Measurements from ENCODE around the gene MELTF.

MELTF gene

DNA sequence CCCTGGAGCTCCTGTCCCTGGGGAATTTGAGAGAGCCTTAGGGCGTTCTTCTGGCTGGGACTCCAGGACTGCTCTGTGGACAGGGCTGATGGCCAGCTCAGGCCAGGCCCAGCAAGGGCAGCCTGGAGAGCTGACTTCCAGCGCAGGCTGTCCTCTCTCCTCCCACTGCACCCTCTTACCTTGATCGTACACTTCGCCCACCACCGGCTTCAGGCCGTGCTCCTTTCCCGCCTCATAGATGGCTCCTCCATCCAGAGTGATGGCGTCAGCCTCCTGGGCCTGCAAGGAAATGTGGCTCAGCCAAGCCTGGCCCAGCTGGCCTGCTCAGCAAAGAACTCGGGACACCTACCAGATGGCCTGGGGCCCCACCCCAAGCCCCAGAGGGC is 3.1 kb downstream of the MELTF start:
- DNase-seq (ENCODE audit: low spot score) = no peak
- ChIA-PET CTCF (no interaction called here), POLR2A (ENCODE audit: low non-redundant PET) (no interaction called here)
- peak overlapping the region; percentile 8; the same call in 1 of the 2 replicates for H3K27ac ChIP-seq
- TF ChIP-seq, protein P1, sequence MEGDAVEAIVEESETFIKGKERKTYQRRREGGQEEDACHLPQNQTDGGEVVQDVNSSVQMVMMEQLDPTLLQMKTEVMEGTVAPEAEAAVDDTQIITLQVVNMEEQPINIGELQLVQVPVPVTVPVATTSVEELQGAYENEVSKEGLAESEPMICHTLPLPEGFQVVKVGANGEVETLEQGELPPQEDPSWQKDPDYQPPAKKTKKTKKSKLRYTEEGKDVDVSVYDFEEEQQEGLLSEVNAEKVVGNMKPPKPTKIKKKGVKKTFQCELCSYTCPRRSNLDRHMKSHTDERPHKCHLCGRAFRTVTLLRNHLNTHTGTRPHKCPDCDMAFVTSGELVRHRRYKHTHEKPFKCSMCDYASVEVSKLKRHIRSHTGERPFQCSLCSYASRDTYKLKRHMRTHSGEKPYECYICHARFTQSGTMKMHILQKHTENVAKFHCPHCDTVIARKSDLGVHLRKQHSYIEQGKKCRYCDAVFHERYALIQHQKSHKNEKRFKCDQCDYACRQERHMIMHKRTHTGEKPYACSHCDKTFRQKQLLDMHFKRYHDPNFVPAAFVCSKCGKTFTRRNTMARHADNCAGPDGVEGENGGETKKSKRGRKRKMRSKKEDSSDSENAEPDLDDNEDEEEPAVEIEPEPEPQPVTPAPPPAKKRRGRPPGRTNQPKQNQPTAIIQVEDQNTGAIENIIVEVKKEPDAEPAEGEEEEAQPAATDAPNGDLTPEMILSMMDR (conservative IDR thresholded peaks at IDR 0.05; ENCODE audit: low read depth) = no peak

DNA sequence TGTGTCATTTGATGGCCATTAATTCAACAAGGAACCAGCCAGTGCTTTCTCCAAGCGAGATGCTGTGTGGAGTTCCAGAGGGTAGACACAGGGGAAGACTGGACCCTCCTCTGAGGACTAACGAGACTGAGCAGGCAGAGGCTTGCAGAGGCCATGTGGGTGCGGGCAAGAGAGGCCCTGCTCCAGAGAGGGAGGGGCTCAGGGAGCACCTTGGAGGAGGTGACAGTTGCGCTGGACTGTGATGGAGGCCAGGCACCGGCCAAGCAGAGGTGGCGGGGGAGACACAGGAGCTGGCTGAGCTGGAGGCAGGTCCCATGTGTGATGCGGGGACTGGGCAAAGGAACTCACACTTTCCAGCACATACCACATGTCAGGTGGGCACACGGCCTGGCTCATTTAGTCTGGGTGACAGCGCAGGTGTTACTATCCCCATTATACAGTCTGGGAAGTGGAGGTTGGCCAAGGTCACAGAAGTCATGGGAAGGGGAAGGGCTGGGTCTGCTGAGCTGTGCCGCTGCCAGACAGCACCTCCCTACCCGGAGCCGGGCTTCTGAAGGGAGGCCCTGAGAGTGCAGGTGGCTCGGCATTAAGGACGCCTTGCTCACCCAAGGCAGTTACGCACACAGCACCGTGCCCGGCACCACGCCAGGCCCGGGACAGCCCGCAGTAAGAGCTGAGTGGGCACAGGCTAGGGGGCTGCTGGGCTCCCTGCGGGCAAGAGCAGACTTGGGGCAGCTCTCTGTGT is 3.7 kb downstream of the MELTF start:
- no peak for DNase-seq (ENCODE audit: low spot score)
- POLR2A ChIA-PET (ENCODE audit: low non-redundant PET) = no interaction called here
- H3K27ac ChIP-seq = no peak overlapping the region
- TF ChIP-seq, protein P1 (conservative IDR thresholded peaks at IDR 0.05; ENCODE audit: low read depth) = no peak
- CTCF ChIA-PET = no interaction called here

- TF ChIP-seq, protein P1 (conservative IDR thresholded peaks at IDR 0.05; ENCODE audit: low read depth) = no peak
- DNase-seq (ENCODE audit: low spot score) = no peak
- no peak overlapping the region for H3K27ac ChIP-seq
- CTCF ChIA-PET = no interaction called here
- POLR2A ChIA-PET (ENCODE audit: low non-redundant PET) = no interaction called here
These were observed 4.5 kb downstream of the MELTF start for GRCh38 chr3:197024881-197025735.

DNA sequence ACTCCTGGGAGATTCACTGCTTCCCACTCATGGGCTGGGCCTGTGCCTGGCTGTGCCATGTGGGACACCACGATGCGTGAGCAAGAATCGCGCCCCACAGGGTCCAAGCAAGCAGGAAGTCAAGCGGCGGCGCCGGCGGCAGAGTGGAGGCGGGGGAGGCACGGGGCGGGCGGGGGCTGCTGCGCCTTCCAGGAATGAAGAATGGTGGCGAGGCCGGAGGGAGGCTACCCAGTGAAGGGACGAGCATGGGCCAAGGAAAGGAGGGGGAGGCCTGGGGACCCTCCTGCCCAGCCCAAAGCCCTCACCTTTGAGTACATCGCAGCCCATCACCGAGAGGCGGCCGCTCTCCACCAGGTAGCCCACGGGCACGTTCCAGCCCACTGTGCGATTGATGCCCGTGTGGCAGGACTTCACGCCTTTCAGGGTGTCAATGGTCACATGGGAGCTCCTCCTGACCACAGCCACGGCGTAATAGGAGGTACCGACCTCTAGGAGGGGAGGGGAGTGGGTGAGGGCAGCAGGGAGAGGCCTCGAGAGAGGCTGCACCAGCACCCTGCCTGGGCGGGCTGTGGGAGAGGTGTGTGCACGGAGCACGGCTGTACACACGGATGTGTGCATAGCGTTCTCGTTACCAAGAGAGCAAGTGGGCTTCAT is 5.5 kb downstream of the MELTF start:
- no peak for DNase-seq (ENCODE audit: low spot score)
- TF ChIP-seq, protein P1 (conservative IDR thresholded peaks at IDR 0.05; ENCODE audit: low read depth) = no peak
- ChIA-PET POLR2A (ENCODE audit: low non-redundant PET) (no interaction called here), CTCF (no interaction called here)
- H3K27ac ChIP-seq = no peak overlapping the region

- DNase-seq (ENCODE audit: low spot score) = no peak
- POLR2A ChIA-PET (ENCODE audit: low non-redundant PET) = no interaction called here
- TF ChIP-seq, protein P1 (conservative IDR thresholded peaks at IDR 0.05; ENCODE audit: low read depth) = no peak
- CTCF ChIA-PET = no interaction called here
- H3K27ac ChIP-seq = no peak overlapping the region
These were observed 6.2 kb downstream of the MELTF start for GRCh38 chr3:197023241-197023997.

Measured in RWPE1 (cell line).